HG02623 (cell line): ENCODE measurements around the gene ATF7IP.

Experiments
- ATAC-seq: cut with Tn5 transposase; IDR thresholded peaks from one replicate; pipeline ENCODE4 v1.9.1; 2021; ENCODE audit warnings: moderate library complexity; ENCODE audit not compliant: unreplicated experiment

Gene ATF7IP

DNA sequence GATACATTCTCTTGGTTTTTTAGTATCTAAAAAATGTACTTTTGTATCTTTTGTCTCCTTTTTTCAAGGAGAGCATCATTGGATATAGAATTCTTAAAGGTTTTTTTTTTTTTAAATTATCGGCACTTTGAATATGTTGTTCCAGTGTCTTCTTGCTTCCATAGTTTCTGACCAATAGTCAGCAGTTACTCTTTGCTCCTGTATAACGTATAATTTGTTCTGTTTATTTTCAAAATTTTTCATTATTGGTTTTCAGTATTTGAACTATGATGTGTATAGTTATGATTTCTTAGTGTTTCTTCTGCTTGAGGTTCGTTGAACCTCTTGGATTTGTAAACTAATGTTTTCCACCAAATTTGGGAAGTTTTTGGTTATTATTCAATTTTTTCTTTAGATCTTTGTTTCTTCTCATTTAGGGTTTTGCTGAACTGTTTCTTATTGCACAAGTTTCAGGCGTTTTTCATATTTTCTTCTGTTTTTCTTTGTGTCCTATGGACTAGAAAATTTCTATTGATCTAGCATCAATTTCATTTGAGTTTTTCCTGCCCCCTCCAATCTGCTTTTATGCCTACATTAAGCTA lies 108.3 kb downstream of the ATF7IP start:
- no peak for ATAC-seq

DNA sequence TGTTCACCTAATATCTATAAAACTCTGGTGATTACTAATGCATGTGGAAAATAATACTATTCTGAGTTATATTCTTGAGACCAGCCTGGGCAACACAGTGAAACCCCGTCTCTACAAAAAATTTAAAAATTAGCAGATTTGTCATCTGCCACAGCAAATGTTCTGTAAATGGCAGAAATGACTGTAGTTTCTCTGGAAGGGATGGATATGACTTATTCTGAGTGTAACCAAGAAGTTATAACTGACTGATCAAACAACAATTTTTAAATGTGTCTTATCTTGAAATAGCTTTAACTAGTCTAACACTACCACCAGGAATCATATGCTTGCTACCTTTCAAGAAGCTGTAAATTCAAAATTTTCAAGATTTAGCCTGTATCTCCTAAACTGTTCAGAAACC lies 113.5 kb downstream of the ATF7IP start:
- no peak for ATAC-seq

GRCh38 chr12:14481201-14481600 lies 115.7 kb downstream of the ATF7IP start:
- ATAC-seq, result no peak

GRCh38 chr12:14482361-14482760 lies 116.9 kb downstream of the ATF7IP start:
- ATAC-seq, result no peak

- no peak for ATAC-seq
Measured at GRCh38 chr12:14482886-14483285, 117.4 kb downstream of the ATF7IP start.

DNA sequence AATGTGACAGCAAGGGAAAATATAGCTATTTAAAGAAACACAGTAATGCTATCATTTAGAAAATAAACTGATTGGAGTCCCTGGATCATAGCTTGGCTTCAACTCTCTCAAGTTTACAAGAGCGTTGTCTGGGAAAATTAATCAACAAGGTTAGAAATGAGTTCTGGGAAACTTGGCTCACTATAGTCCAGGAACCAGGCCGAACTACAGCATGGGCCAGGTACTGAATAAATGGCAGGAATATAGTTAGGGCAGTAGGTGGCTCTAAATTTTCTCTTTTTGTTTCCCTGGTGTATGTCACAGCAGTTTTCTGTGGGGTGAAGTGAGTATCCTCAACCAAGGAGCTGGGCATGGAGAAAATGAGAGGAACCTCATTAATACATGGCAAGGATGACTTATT lies 129.8 kb downstream of the ATF7IP start:
- ATAC-seq, result no peak

DNA sequence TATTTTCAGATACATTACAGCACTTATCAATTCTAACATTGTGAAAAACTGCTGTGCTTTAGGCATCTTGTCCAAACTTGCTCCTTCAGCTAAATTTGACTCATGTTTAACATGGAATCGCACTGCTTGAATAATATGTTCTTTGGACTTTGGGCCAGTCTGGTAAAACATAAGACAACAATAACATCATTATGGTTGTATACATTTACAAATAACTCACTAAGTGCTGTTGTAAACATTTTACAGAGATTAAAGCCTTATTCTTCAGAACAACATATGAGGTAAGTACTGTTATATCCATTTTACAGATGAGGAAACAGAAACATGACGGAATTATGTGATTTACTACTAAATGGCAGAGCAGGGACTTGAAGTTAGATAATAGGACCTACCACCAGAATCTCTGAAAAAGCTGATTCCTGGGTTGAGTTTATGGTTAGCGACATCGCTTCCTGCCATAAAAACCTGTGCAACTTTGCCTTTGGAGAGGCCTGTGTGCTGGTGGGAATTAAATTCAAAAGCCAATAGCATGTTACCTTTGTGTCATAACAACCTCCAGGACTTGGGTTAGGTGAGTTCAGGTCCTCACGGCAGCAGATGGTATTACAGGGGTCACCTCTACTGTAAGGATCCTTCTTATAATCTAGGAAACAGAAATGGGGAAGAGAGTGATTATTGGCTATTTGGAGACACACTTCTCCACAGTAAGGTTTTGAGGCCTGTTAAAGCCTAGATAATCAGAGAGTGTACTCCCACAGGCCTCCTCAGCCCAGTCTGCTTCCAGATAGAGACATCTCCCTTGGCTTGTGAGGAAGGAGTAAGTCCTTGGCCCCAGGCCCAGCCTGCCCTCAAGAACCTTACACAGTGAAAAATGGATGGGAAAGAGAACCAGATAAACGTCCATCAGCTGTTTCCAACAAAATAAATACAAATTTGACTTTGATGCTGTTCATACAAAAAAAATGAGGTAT lies 140.4 kb downstream of the ATF7IP start:
- no peak for ATAC-seq

DNA sequence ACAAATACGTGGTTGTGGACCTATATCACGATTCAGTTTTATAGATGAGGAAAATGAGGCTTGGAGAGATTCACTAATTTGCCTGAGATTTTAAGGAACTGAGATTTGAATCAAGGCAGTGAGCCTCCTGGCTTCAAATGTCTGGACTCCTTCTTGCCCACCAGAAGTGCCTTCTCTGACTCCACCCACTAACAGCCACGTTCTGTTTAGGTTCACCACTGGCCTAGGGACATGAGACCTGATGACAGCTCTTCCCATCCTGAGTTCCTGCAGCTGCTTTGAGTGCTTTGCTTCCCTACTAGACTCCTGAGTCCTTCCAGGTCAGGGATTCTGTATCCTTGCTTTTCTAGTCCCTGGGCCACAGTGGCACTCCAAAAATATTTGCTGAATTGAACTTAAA lies 145.1 kb downstream of the ATF7IP start:
- ATAC-seq, result no peak

GRCh38 chr12:14514154-14514842 lies 148.8 kb downstream of the ATF7IP start:
- ATAC-seq, result no peak

- ATAC-seq, result no peak
Measured at GRCh38 chr12:14514946-14515345, 149.5 kb downstream of the ATF7IP start.

DNA sequence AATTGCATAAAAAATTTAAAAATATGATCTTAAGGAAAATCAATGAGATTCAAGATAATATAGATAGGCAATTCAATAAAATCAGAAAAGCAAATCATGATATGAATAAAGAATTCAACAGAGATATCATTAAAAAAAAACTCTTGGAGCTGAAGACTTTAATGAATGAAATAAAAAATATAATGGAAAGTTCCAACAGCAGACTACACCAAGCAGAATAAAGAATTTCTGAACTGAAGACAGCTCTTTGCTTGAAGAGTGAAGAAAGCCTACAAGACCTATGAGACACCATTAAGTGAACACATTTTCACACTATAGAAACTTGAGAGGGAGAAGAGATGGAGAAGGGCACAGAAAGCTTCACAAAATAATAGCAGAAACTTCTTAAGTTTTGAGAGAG lies 156.3 kb downstream of the ATF7IP start:
- no peak for ATAC-seq

- no peak for ATAC-seq
Measured at GRCh38 chr12:14525964-14526363, 160.5 kb downstream of the ATF7IP start.

DNA sequence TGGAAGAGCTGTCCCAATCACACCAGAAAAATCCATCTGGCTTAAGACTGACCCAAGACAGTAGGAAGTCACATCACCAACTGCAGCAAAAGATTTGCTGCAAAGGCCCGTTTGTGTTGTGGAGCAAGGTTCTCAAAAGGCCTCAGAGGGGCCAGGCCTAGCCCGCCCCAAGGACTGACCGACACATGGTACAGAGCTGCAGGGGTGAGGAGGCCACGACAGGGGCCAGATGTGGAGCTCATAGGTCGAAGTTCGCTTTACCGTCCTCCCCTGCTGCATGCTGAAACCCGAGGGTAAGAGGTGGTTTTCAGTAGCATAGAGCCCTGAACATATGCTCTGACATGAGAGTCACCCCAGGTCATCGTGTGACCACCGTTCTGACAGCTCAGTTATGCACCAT lies 166.7 kb downstream of the ATF7IP start:
- no peak for ATAC-seq

GRCh38 chr12:14537088-14537487 lies 171.6 kb downstream of the ATF7IP start:
- no peak for ATAC-seq

DNA sequence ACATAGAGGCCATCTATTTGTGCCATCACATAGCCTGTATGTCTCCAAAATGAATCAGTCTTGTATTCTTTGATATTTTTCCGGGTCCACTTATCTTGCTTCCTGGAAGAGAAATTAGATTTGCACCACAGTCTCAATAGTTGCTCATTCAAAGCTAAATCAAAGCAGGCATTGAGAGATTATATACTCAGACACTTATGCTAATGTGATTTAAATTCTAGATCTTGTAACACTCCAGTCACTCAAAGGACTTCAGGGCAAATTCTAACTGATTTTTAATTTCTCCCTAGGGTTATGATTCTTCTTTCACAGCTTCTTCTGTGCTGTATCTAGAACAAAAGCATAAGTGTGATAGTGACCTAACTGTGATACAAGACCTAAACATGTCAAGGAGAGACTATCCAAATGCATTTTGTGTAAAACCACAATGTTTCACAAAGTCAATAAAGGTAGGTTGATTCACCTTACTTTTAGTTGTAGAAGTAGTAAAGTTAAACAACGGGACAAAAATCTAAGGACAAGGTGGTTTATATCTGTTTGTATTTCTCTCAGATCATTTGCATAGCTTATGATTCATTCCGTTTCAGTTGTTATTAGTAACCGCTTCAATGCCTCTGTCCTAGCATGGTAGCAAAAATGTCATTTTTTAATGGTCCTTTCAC lies 175.4 kb downstream of the ATF7IP start:
- no peak for ATAC-seq

GRCh38 chr12:14545144-14546124 lies 180.0 kb downstream of the ATF7IP start:
- ATAC-seq, result no peak

DNA sequence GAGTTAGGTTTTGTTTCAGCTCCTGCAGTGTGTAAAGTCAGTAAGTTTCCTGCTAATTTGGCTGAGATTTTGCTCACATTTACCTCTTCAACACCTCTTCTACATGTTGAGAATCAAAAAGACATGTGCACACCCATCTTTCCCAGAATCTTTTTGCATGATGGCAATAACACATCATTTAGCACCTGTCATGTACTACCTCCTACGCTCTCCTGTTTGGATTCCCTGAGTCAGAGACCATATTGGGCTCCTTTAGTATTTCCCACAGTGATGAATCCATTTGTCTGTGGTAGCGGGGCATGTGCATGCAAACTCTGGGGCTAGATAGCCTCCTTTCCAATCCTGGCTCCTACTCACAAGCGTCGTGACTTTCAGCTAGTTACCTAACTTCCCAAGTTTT lies 182.1 kb downstream of the ATF7IP start:
- no peak for ATAC-seq

GRCh38 chr12:14548609-14549008 lies 183.1 kb downstream of the ATF7IP start:
- ATAC-seq, result no peak
